AG04449 (cell line): ENCODE results near the gene DHRS3.
"Not testable (repeated sequence)": the region's sequence is repeated elsewhere in the genome, so short reads cannot be mapped to it uniquely, and the experiment has no call there.

Source experiments
- CTCF ChIA-PET: fragments of 350-600 bp; formaldehyde crosslinking; extraction: SDS; loops from one replicate; lab custom pipeline; 2021; ENCODE audit warnings: antibody characterized with exemption; lab: Yijun Ruan, JAX
- POLR2A ChIA-PET: fragments of 400-600, 350-600 bp; formaldehyde crosslinking; extraction: SDS; loops from one replicate; lab custom pipeline; 2020; ENCODE audit warnings: antibody characterized with exemption, inconsistent platforms; lab: Yijun Ruan, JAX
- DNase-seq: peaks from one replicate; pipeline ENCODE4 v3.0.0-alpha.2; 2010; ENCODE audit warnings: low read depth, low spot score
- H3K4me3 ChIP-seq: 2 replicates; pipeline ENCODE4 v1.5.1; 2011; ENCODE audit warnings: low read depth, mild to moderate bottlenecking, control low read depth, low read length
- CTCF ChIP-seq: IDR thresholded peaks from one replicate; pipeline ENCODE4 v1.5.1; 2011; ENCODE audit warnings: mild to moderate bottlenecking, moderate library complexity, low read length, control low read depth, inconsistent platforms; ENCODE audit not compliant: insufficient read depth; ENCODE audit errors: missing control alignments

DHRS3 gene

GRCh38 chr1:12541274-12542137, 76.5 kb downstream of the DHRS3 start:
- no peak for TF ChIP-seq CTCF
- POLR2A ChIA-PET = no interaction called here
- no peak for DNase-seq
- CTCF ChIA-PET = interaction anchor here (1.1 to 1.6 kb wide), 2 partner anchors 78 to 131 kb away, joined by 3 read pairs; no protein-coding TSS in a partner anchor
- H3K4me3 ChIP-seq = no peak overlapping the region

GRCh38 chr1:12540580-12541273, 77.3 kb downstream of the DHRS3 start:
- POLR2A ChIA-PET = interaction anchor here (0.8 kb wide), 1 partner anchor 16 kb away, joined by 3 read pairs; no protein-coding TSS in a partner anchor
- CTCF ChIA-PET = interaction anchor here (1.1 to 1.6 kb wide), 3 partner anchors 9 to 131 kb away, joined by 3 read pairs; no protein-coding TSS in a partner anchor
- TF ChIP-seq CTCF = no peak
- no peak overlapping the region for H3K4me3 ChIP-seq
- no peak for DNase-seq

- no peak overlapping the region for H3K4me3 ChIP-seq
- TF ChIP-seq CTCF = no peak
- CTCF ChIA-PET = interaction anchor here (1.0 to 1.2 kb wide), 2 partner anchors 10 kb away, joined by 3 read pairs; no protein-coding TSS in a partner anchor
- DNase-seq = peak; percentile 31
- POLR2A ChIA-PET = interaction anchor here (0.8 kb wide), 1 partner anchor 17 kb away, joined by 3 read pairs; no protein-coding TSS in a partner anchor
Observed at GRCh38 chr1:12539705-12540579, 78.1 kb downstream of the DHRS3 start.

- POLR2A ChIA-PET = no interaction called here
- no peak overlapping the region for H3K4me3 ChIP-seq
- CTCF ChIA-PET = interaction anchor here (1.0 kb wide), 1 partner anchor 10 kb away, joined by 3 read pairs; no protein-coding TSS in a partner anchor
- no peak for TF ChIP-seq CTCF
- DNase-seq = no peak
Observed at GRCh38 chr1:12539320-12539704, 78.7 kb downstream of the DHRS3 start.

GRCh38 chr1:12538536-12538935, 79.5 kb downstream of the DHRS3 start:
- POLR2A ChIA-PET, H3K4me3 ChIP-seq, DNase-seq: not testable (repeated sequence)
- CTCF ChIA-PET = interaction anchor here (1.2 to 1.6 kb wide), 2 partner anchors 8 to 12 kb away, joined by 3 to 5 read pairs; no protein-coding TSS in a partner anchor

GRCh38 chr1:12537906-12538461, 80.0 kb downstream of the DHRS3 start:
- CTCF ChIA-PET = interaction anchor here (1.2 to 1.6 kb wide), 2 partner anchors 9 to 12 kb away, joined by 3 to 5 read pairs; no protein-coding TSS in a partner anchor
- POLR2A ChIA-PET = no interaction called here
- no peak for DNase-seq
- no peak overlapping the region for H3K4me3 ChIP-seq
- TF ChIP-seq CTCF = no peak
